ENCODE measurements around the gene C6orf47. TPM values are rescaled to one million over a fixed set of nuclear protein-coding genes. Genes with fewer than 3 reads are reported as not detected.
"Not testable (repeated sequence)": the region's sequence is repeated elsewhere in the genome, so short reads cannot be mapped to it uniquely, and the experiment has no call there.

Gene C6orf47
- total RNA-seq: 12.8 and 15.0 TPM in 2 replicates
- polyA plus RNA-seq: 5.6 and 5.8 TPM in 2 replicates
- polyA plus RNA-seq (2011; cell fraction: cytosol; rRNA removed): 9.6 and 10.2 TPM in 2 replicates
- polyA plus RNA-seq (2011; cell fraction: nucleus; rRNA removed): 7.1 and 7.6 TPM in 2 replicates
- 9.6 and 9.8 TPM in 2 replicates for polyA plus RNA-seq (2012)
- polyA minus RNA-seq: 6.8 and 7.2 TPM in 2 replicates
- 6.7 TPM for polyA minus RNA-seq (2011; cell fraction: cytosol; rRNA and poly(A)+ RNA removed)
- polyA minus RNA-seq (2011; cell fraction: nucleus; rRNA and poly(A)+ RNA removed): 4.3 and 7.1 TPM in 2 replicates
- percentile 56 among the genes with signal in this experiment for Bru-seq, nascent RNA
- BruChase-seq, experiment 1, labeled RNA remaining after a 6-hour chase: percentile 78 among the genes with signal in this experiment
- percentile 85 among the genes with signal in this experiment for BruChase-seq, experiment 2, labeled RNA remaining after a 2-hour chase
- long read RNA-seq, transcript C6orf47-202 (1 exons, 2,475 nt): major isoform, 45 of 45 reads
- long read RNA-seq, partial matches to known transcripts: 0 of 45 reads
- long read RNA-seq, other reads (novel, unspliced or antisense): 0 of 45 reads

- peak; percentile 80 for FAIRE-seq
- Histone ChIP-seq H3K4me1 (ENCODE audit: control insufficient read depth, extremely low read depth, insufficient read depth, low read length) (peaks cover 44% of the 10 kb centered on the region), H3K4me3 (replicated peaks in 1 of 3; ENCODE audit: insufficient read depth in 1 of 3, low read depth in 1 of 3, low read length in 3 of 3) (peak within 1 kb of the TSS; percentile 30 to 76 (median 70)), H3K4me2 (ENCODE audit: insufficient read depth, low read length) (peak within 1 kb of the TSS; percentile 67), H3K9me3 (replicated peaks; ENCODE audit: control insufficient read depth, insufficient read depth, low read length) (no peaks in the 10 kb centered on the region), H4K20me1 (replicated peaks; ENCODE audit: control insufficient read depth, extremely low read depth, insufficient read depth, low read length) (no peaks in the 10 kb centered on the region), H3K9me1 (replicated peaks; ENCODE audit: control insufficient read depth, extremely low read depth, insufficient read depth, low read length) (no peaks in the 10 kb centered on the region), H3K27me3 (ENCODE audit: control insufficient read depth in 2 of 2, insufficient read depth in 2 of 2, low read length in 2 of 2) (no peaks in the 10 kb centered on the region), H3K27ac (ENCODE audit: insufficient read depth, low read depth, low read length) (peak within 1 kb of the TSS; percentile 62), H3K79me2 (ENCODE audit: control insufficient read depth, insufficient read depth, low read length) (peaks cover 28% of the 10 kb centered on the region), H2AFZ (ENCODE audit: low read depth, low read length) (peak within 1 kb of the TSS; percentile 52), H3K36me3 (ENCODE audit: control insufficient read depth in 2 of 2, extremely low read depth in 1 of 2, insufficient read depth in 2 of 2, low read length in 2 of 2) (peaks cover 3 to 4% of the 10 kb centered on the region in 2 experiments), H3K9ac (replicated peaks; ENCODE audit: extremely low read depth, insufficient read depth, low read length) (peak within 1 kb of the TSS; percentile 82)
- intact Hi-C loops (cut with micrococcal nuclease): loop anchor here (1.0 to 10.0 kb wide), 4 partner anchors 8 to 534 kb away; partner anchors contain the start of genes BAG6, GPSM3 and PBX2
- no peak for TF ChIP-seq MAX (IDR thresholded peaks at IDR 0.05; ENCODE audit: insufficient read depth, insufficient read length)
- TF ChIP-seq POLR2AphosphoS5 (IDR thresholded peaks at IDR 0.05; ENCODE audit: insufficient read depth, low read depth, low read length): peak; percentile 98
- TF ChIP-seq POLR2A (IDR thresholded peaks at IDR 0.05; ENCODE audit: low read depth, low read length): peak; percentile 92
- TF ChIP-seq FOS (IDR thresholded peaks at IDR 0.05; ENCODE audit: borderline replicate concordance, insufficient read depth, low read length): peak; percentile 5
- ChIA-PET CTCF (interaction anchor here (0.9 to 5.7 kb wide), 5 partner anchors 8 to 135 kb away, joined by 3 to 38 read pairs (median 3); partner anchors contain the start of genes BAG6 and VARS1), POLR2A (interaction anchor here (0.6 to 2.1 kb wide), 4 partner anchors 9 to 166 kb away, joined by 3 to 13 read pairs (median 4); partner anchors contain the start of genes BAG6, HSPA1B and PRRC2A)
- BruUV-seq (replicated peaks): TSS peak; percentile 44
- DNase-seq (ENCODE audit: low read depth, low spot score): peak; percentile 87
- dilution Hi-C loops (cut with MboI; ENCODE audit: extremely low pct_ligation_motif_present, low sequenced_read_pairs): no loop called here
Measured at GRCh38 chr6:31660381-31661261, at the start of gene C6orf47. Gene C6orf47, minus strand, starts transcription at chr6:31660778. Its CDS starts 831 bp downstream, at chr6:31659947.

GRCh38 chr6:31709157-31709556, 48.6 kb upstream of the C6orf47 start:
- H3K4me2 ChIP-seq (ENCODE audit: insufficient read depth, low read length); H3K79me2 ChIP-seq (ENCODE audit: control insufficient read depth, insufficient read depth, low read length); H2AFZ ChIP-seq (ENCODE audit: low read depth, low read length); FAIRE-seq; H3K9me1 ChIP-seq (replicated peaks; ENCODE audit: control insufficient read depth, extremely low read depth, insufficient read depth, low read length); H3K27ac ChIP-seq (ENCODE audit: insufficient read depth, low read depth, low read length); H3K9me3 ChIP-seq (replicated peaks; ENCODE audit: control insufficient read depth, insufficient read depth, low read length); H4K20me1 ChIP-seq (replicated peaks; ENCODE audit: control insufficient read depth, extremely low read depth, insufficient read depth, low read length); H3K9ac ChIP-seq (replicated peaks; ENCODE audit: extremely low read depth, insufficient read depth, low read length); dilution Hi-C loops (cut with MboI; ENCODE audit: extremely low pct_ligation_motif_present, low sequenced_read_pairs); POLR2A ChIA-PET; DNase-seq (ENCODE audit: low read depth, low spot score); intact Hi-C loops (cut with micrococcal nuclease); H3K36me3 ChIP-seq (ENCODE audit: control insufficient read depth in 2 of 2, extremely low read depth in 1 of 2, insufficient read depth in 2 of 2, low read length in 2 of 2); CTCF ChIA-PET; BruUV-seq (replicated peaks); H3K27me3 ChIP-seq (ENCODE audit: control insufficient read depth in 2 of 2, insufficient read depth in 2 of 2, low read length in 2 of 2); H3K4me1 ChIP-seq (ENCODE audit: control insufficient read depth, extremely low read depth, insufficient read depth, low read length); H3K4me3 ChIP-seq (replicated peaks in 1 of 3; ENCODE audit: insufficient read depth in 1 of 3, low read depth in 1 of 3, low read length in 3 of 3): not testable (repeated sequence)

All from endothelial cell of umbilical vein (primary cell).